H1 (cell line): Measurements from ENCODE around the gene FADS2.

Experiments
- CTCF ChIP-seq, 3 experiments: IDR thresholded peaks; 1 replicate in 2 of 3; 2 replicates in 1 of 3; pipeline versions ENCODE4 v1.5.1 to v1.6.1; 2011; ENCODE audit warnings: low read length in 3 of 3, mild to moderate bottlenecking in 3 of 3, inconsistent platforms in 2 of 3, low read depth in 1 of 3, moderate library complexity in 1 of 3; ENCODE audit not compliant: insufficient read depth in 1 of 3; ENCODE audit errors: control extremely low read depth in 1 of 3
- EP300 ChIP-seq, 2 experiments: IDR thresholded peaks; 1 replicate in 1 of 2; 2 replicates in 1 of 2; pipeline ENCODE4 v1.6.1; 2011 to 2012; ENCODE audit warnings: low read depth in 2 of 2, low read length in 2 of 2, mild to moderate bottlenecking in 2 of 2, borderline replicate concordance in 1 of 2, inconsistent platforms in 1 of 2, moderate library complexity in 1 of 2

GRCh38 chr11:61791737-61792309, 36.3 kb upstream of the FADS2 start:
- TF ChIP-seq EP300 (IDR thresholded peaks at IDR 0.05; ENCODE audit: borderline replicate concordance in 1 of 2, low read depth in 2 of 2, low read length in 2 of 2), result no peak
- peak in 2 of 3 experiments; percentile 6 to 9; a peak in 2 of 4 replicates for TF ChIP-seq CTCF (IDR thresholded peaks at IDR 0.05; ENCODE audit: control extremely low read depth in 1 of 3, insufficient read depth in 1 of 3, low read depth in 1 of 3, low read length in 3 of 3)
